ENCODE data around the gene PCNX2.

Gene PCNX2

DNA sequence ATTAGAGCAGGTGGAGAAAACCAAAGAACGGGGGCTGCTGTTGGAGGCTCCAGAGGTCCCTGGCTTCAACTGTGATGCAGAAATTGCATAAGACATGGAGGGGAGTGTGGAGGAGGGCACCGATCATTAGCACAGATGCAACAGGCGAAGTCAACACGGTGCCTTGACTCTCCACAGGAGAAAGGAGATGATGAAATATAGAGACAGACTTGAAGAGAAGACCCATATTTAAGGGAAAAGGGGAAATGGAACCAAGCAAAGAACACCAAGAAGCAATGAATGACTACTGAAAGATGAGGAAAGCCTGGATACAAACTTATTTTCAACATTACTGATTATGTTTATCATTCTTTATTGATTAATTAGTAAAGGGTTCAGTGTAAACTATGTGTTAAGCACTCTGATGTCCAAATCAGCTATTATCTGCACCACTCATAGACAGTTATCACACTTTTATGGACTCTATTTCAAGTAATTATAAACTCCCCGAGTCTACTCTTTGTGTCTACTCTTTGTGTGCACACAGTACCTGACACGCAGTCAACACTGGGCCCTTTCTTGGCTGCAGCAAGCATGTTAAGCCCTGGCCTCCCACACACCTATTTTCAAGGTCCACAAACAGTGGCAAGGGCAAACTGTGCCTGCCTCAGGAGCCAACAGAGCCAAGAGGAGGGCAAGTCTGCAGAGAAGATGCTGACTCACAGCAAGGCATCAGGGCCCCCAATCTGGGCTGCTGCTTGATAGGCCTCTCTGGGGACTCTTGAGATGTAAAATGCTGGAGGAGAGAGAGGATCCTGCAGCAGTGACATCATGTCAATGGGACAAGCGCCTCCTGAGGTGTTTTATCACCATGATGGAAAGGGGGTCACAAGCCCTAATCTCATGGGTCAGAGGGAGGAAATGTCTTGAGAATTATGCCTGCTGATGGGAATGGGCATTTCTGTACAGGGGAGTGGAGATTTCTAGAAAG, 17.6 kb downstream of the PCNX2 start:
- TF ChIP-seq, protein P1, sequence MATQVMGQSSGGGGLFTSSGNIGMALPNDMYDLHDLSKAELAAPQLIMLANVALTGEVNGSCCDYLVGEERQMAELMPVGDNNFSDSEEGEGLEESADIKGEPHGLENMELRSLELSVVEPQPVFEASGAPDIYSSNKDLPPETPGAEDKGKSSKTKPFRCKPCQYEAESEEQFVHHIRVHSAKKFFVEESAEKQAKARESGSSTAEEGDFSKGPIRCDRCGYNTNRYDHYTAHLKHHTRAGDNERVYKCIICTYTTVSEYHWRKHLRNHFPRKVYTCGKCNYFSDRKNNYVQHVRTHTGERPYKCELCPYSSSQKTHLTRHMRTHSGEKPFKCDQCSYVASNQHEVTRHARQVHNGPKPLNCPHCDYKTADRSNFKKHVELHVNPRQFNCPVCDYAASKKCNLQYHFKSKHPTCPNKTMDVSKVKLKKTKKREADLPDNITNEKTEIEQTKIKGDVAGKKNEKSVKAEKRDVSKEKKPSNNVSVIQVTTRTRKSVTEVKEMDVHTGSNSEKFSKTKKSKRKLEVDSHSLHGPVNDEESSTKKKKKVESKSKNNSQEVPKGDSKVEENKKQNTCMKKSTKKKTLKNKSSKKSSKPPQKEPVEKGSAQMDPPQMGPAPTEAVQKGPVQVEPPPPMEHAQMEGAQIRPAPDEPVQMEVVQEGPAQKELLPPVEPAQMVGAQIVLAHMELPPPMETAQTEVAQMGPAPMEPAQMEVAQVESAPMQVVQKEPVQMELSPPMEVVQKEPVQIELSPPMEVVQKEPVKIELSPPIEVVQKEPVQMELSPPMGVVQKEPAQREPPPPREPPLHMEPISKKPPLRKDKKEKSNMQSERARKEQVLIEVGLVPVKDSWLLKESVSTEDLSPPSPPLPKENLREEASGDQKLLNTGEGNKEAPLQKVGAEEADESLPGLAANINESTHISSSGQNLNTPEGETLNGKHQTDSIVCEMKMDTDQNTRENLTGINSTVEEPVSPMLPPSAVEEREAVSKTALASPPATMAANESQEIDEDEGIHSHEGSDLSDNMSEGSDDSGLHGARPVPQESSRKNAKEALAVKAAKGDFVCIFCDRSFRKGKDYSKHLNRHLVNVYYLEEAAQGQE (IDR thresholded peaks at IDR 0.05; ENCODE audit: insufficient read depth in 1 of 2, low read depth in 2 of 2, low read length in 2 of 2): no peak
- TF ChIP-seq SIN3A (IDR thresholded peaks at IDR 0.05; ENCODE audit: borderline replicate concordance, insufficient read depth, low read length): no peak
- no peak for TF ChIP-seq TAF1 (IDR thresholded peaks at IDR 0.05; ENCODE audit: borderline replicate concordance, insufficient read depth, low read length)
- no peak for TF ChIP-seq FOXP2 (optimal IDR thresholded peaks at IDR 0.05; ENCODE audit: borderline replicate concordance, extremely low read depth, extremely low read length, insufficient read depth)
- no peak for TF ChIP-seq POLR2AphosphoS5 (IDR thresholded peaks at IDR 0.05; ENCODE audit: low read depth, low read length)

DNA sequence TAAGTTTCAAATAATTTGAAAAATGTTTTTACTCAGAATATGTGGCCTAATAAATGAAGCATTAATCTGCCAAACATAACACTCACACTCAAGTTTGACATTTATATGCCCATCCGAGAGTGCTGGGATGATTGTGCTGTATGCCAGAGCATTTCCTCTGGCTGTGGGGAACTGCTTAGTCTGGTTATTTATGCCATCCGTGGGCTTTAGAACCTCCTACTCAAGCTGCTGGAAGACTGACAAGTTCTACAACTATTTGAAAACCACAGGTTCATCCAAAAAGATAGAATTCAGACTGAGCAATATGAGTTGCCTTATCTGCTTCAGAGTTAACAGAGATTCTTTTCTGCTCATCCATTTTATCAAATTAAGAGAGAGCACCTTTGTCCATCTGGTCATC, 25.9 kb downstream of the PCNX2 start:
- TF ChIP-seq TAF1 (IDR thresholded peaks at IDR 0.05; ENCODE audit: borderline replicate concordance, insufficient read depth, low read length): no peak
- no peak for TF ChIP-seq SIN3A (IDR thresholded peaks at IDR 0.05; ENCODE audit: borderline replicate concordance, insufficient read depth, low read length)
- no peak for TF ChIP-seq POLR2AphosphoS5 (IDR thresholded peaks at IDR 0.05; ENCODE audit: low read depth, low read length)
- TF ChIP-seq FOXP2 (optimal IDR thresholded peaks at IDR 0.05; ENCODE audit: borderline replicate concordance, extremely low read depth, extremely low read length, insufficient read depth): no peak
- TF ChIP-seq, protein P1 (IDR thresholded peaks at IDR 0.05; ENCODE audit: insufficient read depth in 1 of 2, low read depth in 2 of 2, low read length in 2 of 2): no peak

DNA sequence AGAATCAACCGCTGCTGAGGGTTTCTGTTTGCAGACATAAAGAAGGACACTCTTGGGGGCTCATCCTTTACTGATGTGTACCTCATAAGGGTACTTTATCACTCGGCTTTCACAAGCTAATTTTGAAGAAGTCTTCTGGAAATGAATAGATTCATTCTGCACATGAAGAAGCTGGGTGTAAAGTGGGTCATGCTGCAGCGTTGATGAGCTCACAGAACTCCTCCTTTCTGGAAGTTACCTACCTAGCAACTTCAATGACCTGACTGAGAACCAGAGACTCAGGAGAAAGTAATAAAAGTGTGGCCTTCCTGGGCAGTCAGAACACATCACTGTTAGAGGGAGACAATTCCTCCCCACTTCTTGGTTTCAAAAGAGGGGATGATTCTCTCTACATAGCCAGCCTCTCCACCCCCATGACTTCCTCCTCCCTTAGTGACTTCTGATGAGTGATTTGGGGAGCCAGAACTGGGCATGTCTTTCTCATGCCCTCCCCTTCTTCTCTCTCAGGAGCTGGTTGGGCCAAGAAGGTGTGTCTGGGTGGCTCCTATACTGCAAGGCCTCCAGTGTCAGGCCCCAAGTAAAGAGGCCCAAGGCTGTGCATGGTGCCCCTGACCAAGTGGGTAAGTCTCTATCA, 27.0 kb downstream of the PCNX2 start:
- no peak for TF ChIP-seq SIN3A (IDR thresholded peaks at IDR 0.05; ENCODE audit: borderline replicate concordance, insufficient read depth, low read length)
- no peak for TF ChIP-seq POLR2AphosphoS5 (IDR thresholded peaks at IDR 0.05; ENCODE audit: low read depth, low read length)
- TF ChIP-seq FOXP2 (optimal IDR thresholded peaks at IDR 0.05; ENCODE audit: borderline replicate concordance, extremely low read depth, extremely low read length, insufficient read depth): no peak
- TF ChIP-seq, protein P1 (IDR thresholded peaks at IDR 0.05; ENCODE audit: insufficient read depth in 1 of 2, low read depth in 2 of 2, low read length in 2 of 2): no peak
- TF ChIP-seq TAF1 (IDR thresholded peaks at IDR 0.05; ENCODE audit: borderline replicate concordance, insufficient read depth, low read length): no peak

DNA sequence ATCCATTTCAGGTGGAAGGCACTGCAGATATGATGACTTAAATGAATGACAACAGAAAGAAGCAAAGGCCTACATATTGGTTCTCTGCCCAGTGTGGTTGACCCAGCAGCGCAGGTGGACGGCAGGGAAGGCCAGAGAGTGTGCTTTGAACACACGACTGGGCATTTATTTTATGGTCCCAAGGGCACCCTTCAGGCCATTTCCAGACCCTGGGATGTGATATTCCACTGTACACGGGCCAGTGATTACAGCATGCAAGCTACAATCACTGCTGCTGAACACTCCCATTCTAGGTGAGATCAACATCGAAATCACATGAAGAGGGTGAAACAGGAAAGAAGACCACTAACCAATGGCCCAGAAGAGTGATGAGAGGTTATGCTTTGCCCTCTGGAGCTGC, 33.8 kb downstream of the PCNX2 start:
- TF ChIP-seq POLR2AphosphoS5 (IDR thresholded peaks at IDR 0.05; ENCODE audit: low read depth, low read length) (no peak), FOXP2 (optimal IDR thresholded peaks at IDR 0.05; ENCODE audit: borderline replicate concordance, extremely low read depth, extremely low read length, insufficient read depth) (no peak), SIN3A (IDR thresholded peaks at IDR 0.05; ENCODE audit: borderline replicate concordance, insufficient read depth, low read length) (no peak), TAF1 (IDR thresholded peaks at IDR 0.05; ENCODE audit: borderline replicate concordance, insufficient read depth, low read length) (no peak)
- TF ChIP-seq, protein P1 (IDR thresholded peaks at IDR 0.05; ENCODE audit: insufficient read depth in 1 of 2, low read depth in 2 of 2, low read length in 2 of 2): no peak

Data from PFSK-1 (cell line).